Neuronal stem cell (in vitro differentiated cells): Measurements from ENCODE around the gene PSAP.

Experiments used
- DNase-seq: peaks from one replicate; pipeline ENCODE4 v3.0.0-alpha.2; 2013; ENCODE audit warnings: low spot score
- H2AFZ ChIP-seq: one replicate; pipeline ENCODE4 v1.6.1; 2013; ENCODE audit warnings: mild to moderate bottlenecking, low read length, inconsistent platforms
- H2AK5ac ChIP-seq: 2 replicates; pipeline ENCODE4 v1.6.1; 2013; ENCODE audit warnings: low read depth, mild to moderate bottlenecking, inconsistent platforms, low read length, moderate library complexity, mixed read lengths
- H2BK120ac ChIP-seq: 2 replicates; pipeline ENCODE4 v1.6.1; 2013; ENCODE audit warnings: low read depth, mild to moderate bottlenecking, inconsistent platforms, low read length, moderate library complexity, mixed read lengths
- H2BK12ac ChIP-seq: one replicate; pipeline ENCODE4 v1.6.1; 2013; ENCODE audit warnings: low read length, inconsistent platforms
- H2BK15ac ChIP-seq: 2 replicates; pipeline ENCODE4 v1.6.1; 2013; ENCODE audit warnings: mild to moderate bottlenecking, low read length, inconsistent platforms, mixed read lengths
- H2BK5ac ChIP-seq: one replicate; pipeline ENCODE4 v1.6.1; 2013; ENCODE audit warnings: inconsistent platforms, mild to moderate bottlenecking, low read length, moderate library complexity
- H3K14ac ChIP-seq: one replicate; pipeline ENCODE4 v1.6.1; 2013; ENCODE audit warnings: low read length, inconsistent platforms
- H3K18ac ChIP-seq: 2 replicates; pipeline ENCODE4 v1.6.1; 2013; ENCODE audit warnings: low read length, inconsistent platforms
- H3K23ac ChIP-seq: 2 replicates; pipeline ENCODE4 v1.6.1; 2013; ENCODE audit warnings: low read depth, mild to moderate bottlenecking, mixed read lengths, low read length, inconsistent platforms; ENCODE audit not compliant: poor library complexity
- H3K27ac ChIP-seq: replicated peaks from 3 replicates; pipeline ENCODE4 v1.5.1; 2013; ENCODE audit warnings: low read length, inconsistent platforms
- H3K27me3 ChIP-seq, 3 experiments: 2 replicates each; pipeline ENCODE4 v1.6.1; 2013; ENCODE audit warnings: low read length in 3 of 3, mild to moderate bottlenecking in 2 of 3, inconsistent platforms in 1 of 3, low read depth in 1 of 3, mixed read lengths in 1 of 3, moderate library complexity in 1 of 3; ENCODE audit not compliant: control insufficient read depth in 3 of 3, insufficient read depth in 3 of 3
- H3K36me3 ChIP-seq, 2 donors: replicated peaks in 1 of 2; 2 replicates each; pipeline ENCODE4 v1.6.1; 2013; ENCODE audit warnings: low read length in 2 of 2; ENCODE audit not compliant: control insufficient read depth in 2 of 2, insufficient read depth in 2 of 2
- H3K4ac ChIP-seq: 2 replicates; pipeline ENCODE4 v1.6.1; 2013; ENCODE audit warnings: inconsistent platforms, mild to moderate bottlenecking, low read length, moderate library complexity
- H3K4me1 ChIP-seq, 2 donors: 1 replicate in 1 of 2; 2 replicates in 1 of 2; pipeline ENCODE4 v1.6.1; 2013; ENCODE audit warnings: low read length in 2 of 2, low read depth in 1 of 2; ENCODE audit not compliant: control insufficient read depth in 2 of 2, insufficient read depth in 1 of 2
- H3K4me2 ChIP-seq: one replicate; pipeline ENCODE4 v1.6.1; 2013; ENCODE audit warnings: mild to moderate bottlenecking, low read length, inconsistent platforms; ENCODE audit not compliant: insufficient read depth, poor library complexity, severe bottlenecking
- H3K4me3 ChIP-seq, 2 donors: 2 replicates each; pipeline ENCODE4 v1.5.1; 2013; ENCODE audit warnings: low read length in 2 of 2, mild to moderate bottlenecking in 2 of 2, inconsistent platforms in 1 of 2, moderate library complexity in 1 of 2
- H3K79me1 ChIP-seq: one replicate; pipeline ENCODE4 v1.6.1; 2013; ENCODE audit warnings: low read depth, mild to moderate bottlenecking, inconsistent platforms, low read length, moderate library complexity
- H3K9ac ChIP-seq: one replicate; pipeline ENCODE4 v1.6.1; 2013; ENCODE audit warnings: mild to moderate bottlenecking, low read depth, low read length, inconsistent platforms; ENCODE audit not compliant: poor library complexity
- H3K9me3 ChIP-seq, 2 donors: replicated peaks in 1 of 2; 2 replicates each; pipeline versions ENCODE3 to v1.6.1; 2013; ENCODE audit warnings: low read length in 2 of 2, mild to moderate bottlenecking in 2 of 2, inconsistent platforms in 1 of 2, low read depth in 1 of 2, mixed read lengths in 1 of 2, moderate library complexity in 1 of 2; ENCODE audit not compliant: control insufficient read depth in 2 of 2, insufficient read depth in 1 of 2
- H4K8ac ChIP-seq: one replicate; pipeline ENCODE4 v1.6.1; 2013; ENCODE audit warnings: low read depth, mild to moderate bottlenecking, inconsistent platforms, low read length, moderate library complexity
- H4K91ac ChIP-seq: one replicate; pipeline ENCODE4 v1.6.1; 2013; ENCODE audit warnings: low read length, low read depth, mild to moderate bottlenecking, inconsistent platforms; ENCODE audit not compliant: poor library complexity
- WGBS, 2 donors: extraction: QIAGEN DNeasy Blood & Tissue Kit; methylation state at CpG; one replicate each; pipeline ENCODE4 v1.1.7; 2013; ENCODE audit warnings: missing lambda C conversion rate in 2 of 2, mixed read lengths in 1 of 2; ENCODE audit not compliant: insufficient read length in 2 of 2, insufficient replicate concordance in 1 of 2; ENCODE audit errors: extremely low coverage in 2 of 2; 5-methylcytosine and 5-hydroxymethylcytosine counted together

PSAP gene

GRCh38 chr10:71804077-71804476 lies 47.0 kb downstream of the PSAP start:
- Histone ChIP-seq H3K36me3 (no peaks in the 10 kb centered on the region), H3K27ac (no peak overlapping the region), H3K9ac (no peak overlapping the region), H2BK120ac (no peak overlapping the region), H2BK15ac (no peak overlapping the region), H2AK5ac (no peak overlapping the region), H4K91ac (no peak overlapping the region), H3K4me3 (no peak overlapping the region), H3K23ac (no peak overlapping the region), H3K9me3 (no peaks in the 10 kb centered on the region), H3K4me1 (peaks cover 0 to 5% of the 10 kb centered on the region in 2 donors), H3K4me2 (no peak overlapping the region), H2BK5ac (no peak overlapping the region), H2BK12ac (no peak overlapping the region), H3K4ac (no peak overlapping the region), H3K27me3 (peaks cover 0 to 19% (median 7%) of the 10 kb centered on the region in 3 experiments), H3K79me1 (no peaks in the 10 kb centered on the region), H3K14ac (no peak overlapping the region), H3K18ac (no peak overlapping the region), H2AFZ (no peak overlapping the region), H4K8ac (no peak overlapping the region)
- no CpG with 5 or more reads among the region's 4 CpGs for WGBS, 2 donors
- no peak for DNase-seq

GRCh38 chr10:71802715-71803488 lies 48.1 kb downstream of the PSAP start:
- H3K79me1 ChIP-seq: no peaks in the 10 kb centered on the region
- H2BK120ac ChIP-seq: no peak overlapping the region
- peak overlapping the region in 1 of 2 donors; percentile 42 for H3K4me3 ChIP-seq
- H2AK5ac ChIP-seq: peak overlapping the region; percentile 88
- H2BK5ac ChIP-seq: no peak overlapping the region
- H3K18ac ChIP-seq: no peak overlapping the region
- H2BK12ac ChIP-seq: peak overlapping the region; percentile 5
- no peak overlapping the region for H3K4ac ChIP-seq
- H3K4me1 ChIP-seq: peaks cover 0 to 4% of the 10 kb centered on the region in 2 donors
- WGBS, 2 donors: no CpG with 5 or more reads among the region's 18 CpGs
- no peaks in the 10 kb centered on the region for H3K36me3 ChIP-seq
- H3K27me3 ChIP-seq: peaks cover 0 to 19% (median 7%) of the 10 kb centered on the region in 3 experiments
- H3K4me2 ChIP-seq: no peak overlapping the region
- peak overlapping the region; percentile 57 for H3K23ac ChIP-seq
- no peak overlapping the region for H3K14ac ChIP-seq
- peak overlapping the region; percentile 8 for H4K8ac ChIP-seq
- no peak overlapping the region for H4K91ac ChIP-seq
- DNase-seq: no peak
- H3K27ac ChIP-seq: no peak overlapping the region
- no peak overlapping the region for H2AFZ ChIP-seq
- no peaks in the 10 kb centered on the region for H3K9me3 ChIP-seq
- H3K9ac ChIP-seq: peak overlapping the region; percentile 50
- no peak overlapping the region for H2BK15ac ChIP-seq

- Histone ChIP-seq H3K14ac (no peak overlapping the region), H3K79me1 (no peaks in the 10 kb centered on the region), H2BK15ac (no peak overlapping the region), H3K4me3 (no peak overlapping the region), H2AFZ (no peak overlapping the region), H3K4me2 (no peak overlapping the region), H3K27ac (no peak overlapping the region), H3K18ac (no peak overlapping the region), H3K9ac (no peak overlapping the region), H4K8ac (no peak overlapping the region), H2BK120ac (no peak overlapping the region), H2BK12ac (no peak overlapping the region), H3K27me3 (peaks cover 0 to 19% (median 7%) of the 10 kb centered on the region in 3 experiments), H3K9me3 (no peaks in the 10 kb centered on the region), H3K4me1 (peaks cover 0 to 4% of the 10 kb centered on the region in 2 donors), H2AK5ac (no peak overlapping the region), H4K91ac (no peak overlapping the region), H2BK5ac (no peak overlapping the region), H3K23ac (no peak overlapping the region), H3K36me3 (no peaks in the 10 kb centered on the region), H3K4ac (no peak overlapping the region)
- DNase-seq: no peak
- WGBS, 2 donors: no CpG with 5 or more reads among the region's 6 CpGs
Observed at GRCh38 chr10:71802235-71802634, 48.8 kb downstream of the PSAP start.

- Histone ChIP-seq H2AK5ac (no peak overlapping the region), H2BK5ac (no peak overlapping the region), H3K27ac (no peak overlapping the region), H3K14ac (no peak overlapping the region), H2AFZ (no peak overlapping the region), H2BK15ac (no peak overlapping the region), H3K9ac (no peak overlapping the region), H3K23ac (no peak overlapping the region), H4K8ac (no peak overlapping the region), H3K4ac (no peak overlapping the region), H3K79me1 (no peaks in the 10 kb centered on the region), H3K18ac (no peak overlapping the region), H3K4me3 (no peak overlapping the region), H3K36me3 (no peaks in the 10 kb centered on the region), H3K4me1 (peaks cover 0 to 4% of the 10 kb centered on the region in 2 donors), H3K9me3 (no peaks in the 10 kb centered on the region), H2BK120ac (no peak overlapping the region), H3K4me2 (no peak overlapping the region), H4K91ac (no peak overlapping the region), H3K27me3 (peaks cover 0 to 19% (median 7%) of the 10 kb centered on the region in 3 experiments), H2BK12ac (no peak overlapping the region)
- no CpG with 5 or more reads among the region's 9 CpGs for WGBS, 2 donors
- DNase-seq: no peak
Observed at GRCh38 chr10:71801361-71801760, 49.7 kb downstream of the PSAP start.
